PC-3 (cell line): Measurements from ENCODE around the gene GPC5.

Experiments
- CTCF ChIP-seq: fragments of 300-600 bp; sonication (generic); conservative IDR thresholded peaks from 2 replicates; pipeline ENCODE4 v1.5.1; 2017; ENCODE audit warnings: antibody characterized with exemption, low read depth, mild to moderate bottlenecking, low read length
- EZH2 ChIP-seq: fragments of 300-600 bp; sonication (generic); IDR thresholded peaks from one replicate; pipeline ENCODE4 v1.6.1; 2017; ENCODE audit warnings: antibody characterized with exemption, mild to moderate bottlenecking, low read length; ENCODE audit not compliant: unreplicated experiment
- EZH2phosphoT487 ChIP-seq: fragments of 300-600 bp; sonication (generic); IDR thresholded peaks from 2 replicates; pipeline ENCODE4 v1.6.1; 2018; ENCODE audit warnings: mild to moderate bottlenecking, antibody characterized with exemption, low read length, borderline replicate concordance

GRCh38 chr13:91741925-91742324 is 343.5 kb downstream of the GPC5 start:
- no peak for TF ChIP-seq EZH2
- no peak for TF ChIP-seq CTCF
- TF ChIP-seq EZH2phosphoT487 = no peak
